ENCODE measurements around the gene OR10A7. TPM values are rescaled to one million over a fixed set of nuclear protein-coding genes. Genes with fewer than 3 reads are reported as not detected.

Gene OR10A7
- polyA plus RNA-seq, 1 donor from 2014 or later, result not detected

- Histone ChIP-seq H3K27me3 (ENCODE audit: insufficient read depth, low read depth, low read length) (no peaks in the 10 kb centered on the region), H3K9me3 (ENCODE audit: low read length) (no peaks in the 10 kb centered on the region), H3K9me2 (ENCODE audit: insufficient read depth, low read length) (no peaks in the 10 kb centered on the region), H3K36me3 (ENCODE audit: insufficient read depth, low read length) (no peaks in the 10 kb centered on the region), H3F3A (ENCODE audit: insufficient read depth, low read length, poor library complexity, severe bottlenecking) (no peaks in the 10 kb centered on the region), H3K9ac (ENCODE audit: low read length) (no peak overlapping the region), H3K27ac (ENCODE audit: low read length) (no peak overlapping the region), H3K4me3 (ENCODE audit: low read length) (no peak overlapping the region), H4K20me1 (ENCODE audit: insufficient read depth) (no peaks in the 10 kb centered on the region), H2AFZ (ENCODE audit: low read depth, low read length) (no peak overlapping the region), H3K79me2 (replicated peaks; ENCODE audit: insufficient read depth, low read length) (no peaks in the 10 kb centered on the region), H3K4me2 (ENCODE audit: low read length) (no peak overlapping the region)
- TF ChIP-seq EZH2 (IDR thresholded peaks at IDR 0.05; ENCODE audit: borderline replicate concordance, insufficient read depth, low read length, poor library complexity, severe bottlenecking) (no peak), TAF1 (IDR thresholded peaks at IDR 0.05; ENCODE audit: low read depth) (no peak), SMC3 (conservative IDR thresholded peaks at IDR 0.05; ENCODE audit: poor library complexity) (no peak), RAD21 (conservative IDR thresholded peaks at IDR 0.05) (no peak), EP300 (conservative IDR thresholded peaks at IDR 0.05; ENCODE audit: poor library complexity, severe bottlenecking) (no peak), REST (IDR thresholded peaks at IDR 0.05; ENCODE audit: borderline replicate concordance) (no peak), POLR2AphosphoS5 (IDR thresholded peaks at IDR 0.05) (no peak), CTCF (IDR thresholded peaks at IDR 0.05; ENCODE audit: poor library complexity, severe bottlenecking) (no peak), MXI1 (conservative IDR thresholded peaks at IDR 0.05; ENCODE audit: poor library complexity, severe bottlenecking) (no peak)
These were observed 32.3 kb upstream of the OR10A7 start for GRCh38 chr12:55188573-55188972.

GRCh38 chr12:55188974-55189556, 31.8 kb upstream of the OR10A7 start:
- H3F3A ChIP-seq (ENCODE audit: insufficient read depth, low read length, poor library complexity, severe bottlenecking), result no peaks in the 10 kb centered on the region
- no peaks in the 10 kb centered on the region for H3K27me3 ChIP-seq (ENCODE audit: insufficient read depth, low read depth, low read length)
- no peaks in the 10 kb centered on the region for H3K9me3 ChIP-seq (ENCODE audit: low read length)
- TF ChIP-seq CTCF (IDR thresholded peaks at IDR 0.05; ENCODE audit: poor library complexity, severe bottlenecking) (peak; percentile 89), SMC3 (conservative IDR thresholded peaks at IDR 0.05; ENCODE audit: poor library complexity) (peak; percentile 98), TAF1 (IDR thresholded peaks at IDR 0.05; ENCODE audit: low read depth) (no peak), EZH2 (IDR thresholded peaks at IDR 0.05; ENCODE audit: borderline replicate concordance, insufficient read depth, low read length, poor library complexity, severe bottlenecking) (no peak), REST (IDR thresholded peaks at IDR 0.05; ENCODE audit: borderline replicate concordance) (no peak), POLR2AphosphoS5 (IDR thresholded peaks at IDR 0.05) (no peak), MXI1 (conservative IDR thresholded peaks at IDR 0.05; ENCODE audit: poor library complexity, severe bottlenecking) (no peak), RAD21 (conservative IDR thresholded peaks at IDR 0.05) (peak; percentile 93), EP300 (conservative IDR thresholded peaks at IDR 0.05; ENCODE audit: poor library complexity, severe bottlenecking) (no peak)
- no peaks in the 10 kb centered on the region for H3K79me2 ChIP-seq (replicated peaks; ENCODE audit: insufficient read depth, low read length)
- no peak overlapping the region for H3K27ac ChIP-seq (ENCODE audit: low read length)
- H3K4me3 ChIP-seq (ENCODE audit: low read length), result no peak overlapping the region
- H3K9ac ChIP-seq (ENCODE audit: low read length), result no peak overlapping the region
- no peak overlapping the region for H2AFZ ChIP-seq (ENCODE audit: low read depth, low read length)
- no peaks in the 10 kb centered on the region for H4K20me1 ChIP-seq (ENCODE audit: insufficient read depth)
- H3K36me3 ChIP-seq (ENCODE audit: insufficient read depth, low read length), result no peaks in the 10 kb centered on the region
- no peak overlapping the region for H3K4me2 ChIP-seq (ENCODE audit: low read length)
- no peaks in the 10 kb centered on the region for H3K9me2 ChIP-seq (ENCODE audit: insufficient read depth, low read length)
